Epithelial cell of proximal tubule (primary cell): ENCODE data around the gene PHTF2. TPM values are rescaled to one million over a fixed set of nuclear protein-coding genes. Genes with fewer than 3 reads are reported as not detected.

Experiments
- DNase-seq: peaks from one replicate; pipeline ENCODE4 v3.0.0-alpha.2; 2011; ENCODE audit warnings: low read depth
- H3K4me3 ChIP-seq: 2 replicates; pipeline ENCODE4 v1.5.1; 2011; ENCODE audit warnings: low read depth, mild to moderate bottlenecking, low read length
- CTCF ChIP-seq: conservative IDR thresholded peaks from 2 replicates; pipeline ENCODE4 v1.5.1; 2012; ENCODE audit warnings: low read depth, mild to moderate bottlenecking, low read length
- total RNA-seq: library from RNA; depleted of rRNA; stranded (reverse); fragments of >200 nt; gene quantifications from 2 replicates; pipeline ENCODE4 v1.2.3, GENCODE V29; 2015

PHTF2 gene
- total RNA-seq, 1 donor from 2014 or later, result 7.7 TPM

- H3K4me3 ChIP-seq, result no peak overlapping the region
- DNase-seq, result no peak
- TF ChIP-seq CTCF, result no peak
These were observed 181.6 kb downstream of the PHTF2 start for GRCh38 chr7:77980087-77980713.

GRCh38 chr7:77982926-77983550, 184.5 kb downstream of the PHTF2 start:
- no peak for DNase-seq
- TF ChIP-seq CTCF, result no peak
- no peak overlapping the region for H3K4me3 ChIP-seq

- H3K4me3 ChIP-seq, result no peak overlapping the region
- no peak for DNase-seq
- no peak for TF ChIP-seq CTCF
These were observed 185.4 kb downstream of the PHTF2 start for GRCh38 chr7:77983973-77984372.

GRCh38 chr7:77985232-77985973, 186.8 kb downstream of the PHTF2 start:
- DNase-seq, result no peak
- H3K4me3 ChIP-seq, result no peak overlapping the region
- no peak for TF ChIP-seq CTCF

GRCh38 chr7:77985974-77986339, 187.4 kb downstream of the PHTF2 start:
- H3K4me3 ChIP-seq, result no peak overlapping the region
- no peak for TF ChIP-seq CTCF
- no peak for DNase-seq

GRCh38 chr7:77989981-77990566, 191.5 kb downstream of the PHTF2 start:
- DNase-seq, result no peak
- no peak overlapping the region for H3K4me3 ChIP-seq
- TF ChIP-seq CTCF, result no peak
